ENCODE data around the gene TIMM17A.

Gene TIMM17A
- 31.0 to 59.7 (median 41.2) reads per million in 4 experiments for total RNA-seq

GRCh38 chr1:201955009-201955728 lies at the start of gene TIMM17A:
TIMM17A (plus strand) TSS chr1:201955503; CDS start chr1:201955527, 24 bp downstream.
- peak; percentile 89 for DNase-seq

GRCh38 chr1:201906336-201906735 lies 49.0 kb upstream of the TIMM17A start:
- no peak for DNase-seq

GRCh38 chr1:201907621-201908020 lies 47.7 kb upstream of the TIMM17A start:
- DNase-seq: no peak

GRCh38 chr1:201911826-201912571 lies 43.3 kb upstream of the TIMM17A start:
- DNase-seq: no peak

- no peak for DNase-seq
Measured at GRCh38 chr1:201912832-201913231, 42.5 kb upstream of the TIMM17A start.

GRCh38 chr1:201914456-201915235 lies 40.7 kb upstream of the TIMM17A start:
- no peak for DNase-seq

GRCh38 chr1:201916649-201917249 lies 38.6 kb upstream of the TIMM17A start:
- DNase-seq: no peak

GRCh38 chr1:201917362-201918033 lies 37.8 kb upstream of the TIMM17A start:
- no peak for DNase-seq

GRCh38 chr1:201918343-201918742 lies 37.0 kb upstream of the TIMM17A start:
- no peak for DNase-seq

- no peak for DNase-seq
Measured at GRCh38 chr1:201921952-201922558, 33.2 kb upstream of the TIMM17A start.

- no peak for DNase-seq
Measured at GRCh38 chr1:201925301-201925567, 30.1 kb upstream of the TIMM17A start.

GRCh38 chr1:201925981-201926645 lies 29.2 kb upstream of the TIMM17A start:
- DNase-seq: no peak

GRCh38 chr1:201928266-201928665 lies 27.0 kb upstream of the TIMM17A start:
- no peak for DNase-seq

GRCh38 chr1:201930137-201930536 lies 25.2 kb upstream of the TIMM17A start:
- DNase-seq: no peak

GRCh38 chr1:201930803-201931202 lies 24.5 kb upstream of the TIMM17A start:
- no peak for DNase-seq

- DNase-seq: no peak
Measured at GRCh38 chr1:201933840-201934430, 21.4 kb upstream of the TIMM17A start.

- no peak for DNase-seq
Measured at GRCh38 chr1:201937624-201938213, 17.6 kb upstream of the TIMM17A start.

GRCh38 chr1:201938440-201939035 lies 16.8 kb upstream of the TIMM17A start:
- DNase-seq: no peak

GRCh38 chr1:201939148-201939547 lies 16.2 kb upstream of the TIMM17A start:
- DNase-seq: no peak

- no peak for DNase-seq
Measured at GRCh38 chr1:201939574-201939973, 15.7 kb upstream of the TIMM17A start.
